ENCODE results near the gene RMND1. TPM values are rescaled to one million over a fixed set of nuclear protein-coding genes. Genes with fewer than 3 reads are reported as not detected.

The RMND1 gene
- total RNA-seq, 1 experiment from 2014 or later, result 27.0 TPM

DNA sequence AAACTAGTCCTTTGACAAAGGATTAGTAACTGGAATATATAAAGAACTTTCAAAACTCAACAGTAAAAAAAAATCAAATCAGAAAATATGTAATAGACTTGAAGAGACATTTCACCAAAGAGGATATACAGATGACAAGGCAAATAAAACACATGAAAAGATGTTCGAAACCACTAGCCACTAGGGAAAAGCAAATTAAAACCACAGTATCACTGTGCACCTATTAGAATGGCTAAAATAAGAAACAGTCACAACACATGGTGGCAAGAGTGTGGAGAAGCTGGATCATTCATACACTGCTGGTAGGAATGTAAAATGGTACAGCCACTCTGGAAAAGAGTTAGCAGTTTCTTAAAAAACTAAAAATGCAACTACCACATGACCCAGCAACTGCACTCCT, 75.5 kb downstream of the RMND1 start:
- no peak overlapping the region for H3K23ac ChIP-seq (ENCODE audit: insufficient read length, low read depth, low read length)
- Mint-ChIP-seq H3K9me3 (no peaks in the 10 kb centered on the region), H3K27me3 (ENCODE audit: low read depth) (no peaks in the 10 kb centered on the region), H3K4me1 (peaks cover 26 to 28% of the 10 kb centered on the region in 2 experiments), H3K36me3 (ENCODE audit: insufficient read depth in 1 of 3, low read depth in 3 of 3) (peaks cover 4 to 18% (median 16%) of the 10 kb centered on the region in 3 experiments; a peak in 6 of 7 replicates), H3K4me3 (no peak overlapping the region), H3K27ac (no peak overlapping the region; a peak in 1 of 7 replicates)
- no peak overlapping the region for H4K5ac ChIP-seq (ENCODE audit: insufficient read length, low read depth, low read length)
- no peak overlapping the region for H3K4ac ChIP-seq (ENCODE audit: low read depth, low read length)
- no peaks in the 10 kb centered on the region for H3K23me2 ChIP-seq (ENCODE audit: insufficient read length, low read depth, low read length, poor library complexity, severe bottlenecking)
- no peak overlapping the region for H2AFZ ChIP-seq (ENCODE audit: low read length)
- no peak overlapping the region for H2BK120ac ChIP-seq (ENCODE audit: low read depth, low read length, poor library complexity, severe bottlenecking)
- H3K9me3 ChIP-seq (ENCODE audit: control insufficient read depth, low read depth, low read length), result no peaks in the 10 kb centered on the region
- no peak overlapping the region for H2BK5ac ChIP-seq (ENCODE audit: insufficient read length, low read length)
- no peak overlapping the region for H3K9ac ChIP-seq (ENCODE audit: extremely low read depth, insufficient read length, low read length)
- H3K4me2 ChIP-seq (ENCODE audit: insufficient read depth, insufficient read length, low read length), result no peak overlapping the region
- H3T11ph ChIP-seq (ENCODE audit: low read length), result no peak overlapping the region
- no peaks in the 10 kb centered on the region for H4K20me1 ChIP-seq (ENCODE audit: control insufficient read depth, insufficient read depth, insufficient read length)
- H3K56ac ChIP-seq (ENCODE audit: insufficient read length, low read depth, low read length), result no peak overlapping the region
- no peak for TF ChIP-seq CTCF (conservative IDR thresholded peaks at IDR 0.05)
- no peak overlapping the region for H3K18ac ChIP-seq (ENCODE audit: insufficient read length, low read depth, low read length)
- H3K4me1 ChIP-seq (ENCODE audit: insufficient read depth, low read length), result peaks cover 6% of the 10 kb centered on the region; the same call in 1 of the 2 replicates
- no peak for DNase-seq
- no peak overlapping the region for H4K8ac ChIP-seq (replicated peaks; ENCODE audit: insufficient read length, low read depth, low read length)
- H2BK15ac ChIP-seq (ENCODE audit: low read depth, low read length), result no peak overlapping the region
- H2AK5ac ChIP-seq (ENCODE audit: insufficient read length, low read length), result no peak overlapping the region
- H3K79me1 ChIP-seq (ENCODE audit: insufficient read depth, low read depth, low read length, poor library complexity, severe bottlenecking), result peaks cover 2% of the 10 kb centered on the region
- H3K14ac ChIP-seq (ENCODE audit: insufficient read depth, low read length), result no peak overlapping the region
- no peak overlapping the region for H3K27ac ChIP-seq (ENCODE audit: insufficient read length, low read depth, low read length)
- H3K27me3 ChIP-seq (ENCODE audit: insufficient read depth, low read length), result no peaks in the 10 kb centered on the region
- no peak overlapping the region for H2BK12ac ChIP-seq (ENCODE audit: insufficient read length, low read depth, low read length)
- peaks cover 7% of the 10 kb centered on the region; the same call in 1 of the 2 replicates for H3K79me2 ChIP-seq (ENCODE audit: insufficient read depth, low read length)
- no peak overlapping the region for H2BK20ac ChIP-seq (ENCODE audit: low read depth, low read length, poor library complexity, severe bottlenecking)
- no peak overlapping the region for H4K91ac ChIP-seq (ENCODE audit: insufficient read length, low read depth, low read length)
- WGBS (ENCODE audit: extremely low coverage, insufficient read length, low lambda C conversion rate), result no CpG with 5 or more reads among the region's 1 CpG

Measured in H9 (cell line).